Effector CD4-positive, alpha-beta T cell (primary cell): Measurements from ENCODE around the gene PPTC7.
"Not testable (repeated sequence)": the region's sequence is repeated elsewhere in the genome, so short reads cannot be mapped to it uniquely, and the experiment has no call there.

Source experiments
- DNase-seq: peaks from one replicate; pipeline ENCODE4 v3.0.0-alpha.2; 2020

The PPTC7 gene

GRCh38 chr12:110560946-110561345, 22.2 kb downstream of the PPTC7 start:
- DNase-seq = no peak

GRCh38 chr12:110560048-110560447, 23.1 kb downstream of the PPTC7 start:
- DNase-seq = no peak

GRCh38 chr12:110558945-110559344, 24.2 kb downstream of the PPTC7 start:
- not testable (repeated sequence) for DNase-seq

GRCh38 chr12:110557300-110557699, 25.8 kb downstream of the PPTC7 start:
- DNase-seq = no peak

GRCh38 chr12:110556705-110557104, 26.4 kb downstream of the PPTC7 start:
- no peak for DNase-seq

- no peak for DNase-seq
Measured at GRCh38 chr12:110555577-110556406, 27.3 kb downstream of the PPTC7 start.

- no peak for DNase-seq
Measured at GRCh38 chr12:110554184-110554583, 28.9 kb downstream of the PPTC7 start.

GRCh38 chr12:110550981-110551380, 32.1 kb downstream of the PPTC7 start:
- no peak for DNase-seq

GRCh38 chr12:110549716-110550115, 33.4 kb downstream of the PPTC7 start:
- DNase-seq = no peak

GRCh38 chr12:110548678-110549077, 34.4 kb downstream of the PPTC7 start:
- no peak for DNase-seq

GRCh38 chr12:110547090-110547489, 36.0 kb downstream of the PPTC7 start:
- no peak for DNase-seq

- DNase-seq = no peak
Measured at GRCh38 chr12:110546339-110546738, 36.8 kb downstream of the PPTC7 start.

- no peak for DNase-seq
Measured at GRCh38 chr12:110545812-110546211, 37.3 kb downstream of the PPTC7 start.

- not testable (repeated sequence) for DNase-seq
Measured at GRCh38 chr12:110545259-110545658, 37.9 kb downstream of the PPTC7 start.

- DNase-seq = no peak
Measured at GRCh38 chr12:110543965-110544364, 39.2 kb downstream of the PPTC7 start.

GRCh38 chr12:110543252-110543959, 39.7 kb downstream of the PPTC7 start:
- no peak for DNase-seq

GRCh38 chr12:110540048-110540447, 43.1 kb downstream of the PPTC7 start:
- DNase-seq = no peak

GRCh38 chr12:110538869-110539622, 44.1 kb downstream of the PPTC7 start:
- no peak for DNase-seq

GRCh38 chr12:110537605-110538409, 45.3 kb downstream of the PPTC7 start:
- DNase-seq = no peak

GRCh38 chr12:110536834-110537604, 46.1 kb downstream of the PPTC7 start:
- no peak for DNase-seq

GRCh38 chr12:110534811-110535210, 48.3 kb downstream of the PPTC7 start:
- DNase-seq = no peak

- DNase-seq = no peak
Measured at GRCh38 chr12:110533607-110534006, 49.5 kb downstream of the PPTC7 start.
